GM10266 (cell line): ENCODE results near the gene C10orf90.

Experiments used
- DNase-seq: peaks from one replicate; pipeline ENCODE4 v3.0.0; 2012; ENCODE audit errors: extremely low spot score
- CTCF ChIP-seq: IDR thresholded peaks from 2 replicates; pipeline ENCODE4 v1.5.1; 2012; ENCODE audit warnings: mild to moderate bottlenecking, low read depth; ENCODE audit not compliant: control insufficient read depth, insufficient read depth; ENCODE audit errors: missing control alignments

The C10orf90 gene

DNA sequence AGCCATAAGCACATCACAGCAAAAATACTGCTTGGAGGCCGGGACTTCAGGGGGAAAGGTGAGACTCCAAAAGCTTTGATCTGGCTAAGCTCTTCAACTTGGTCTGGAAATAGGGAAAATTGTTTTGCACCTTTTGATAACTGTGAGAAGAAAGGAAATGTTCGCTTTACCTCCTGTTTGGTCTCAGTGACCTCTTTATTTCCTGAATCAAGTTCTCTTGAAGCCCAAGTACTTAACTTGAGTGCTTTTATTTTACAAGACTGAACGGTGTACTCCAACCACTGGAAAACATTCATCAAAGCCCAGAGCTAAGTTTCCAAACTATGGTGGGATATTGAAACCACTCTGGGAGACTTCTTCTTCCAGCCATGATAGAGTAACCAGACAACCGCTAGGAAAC, 5.3 kb downstream of the C10orf90 start:
- DNase-seq: no peak
- no peak for TF ChIP-seq CTCF

- TF ChIP-seq CTCF: no peak
- no peak for DNase-seq
Observed at GRCh38 chr10:126663880-126664279, 6.6 kb downstream of the C10orf90 start.

GRCh38 chr10:126663328-126663727, 7.2 kb downstream of the C10orf90 start:
- TF ChIP-seq CTCF: no peak
- DNase-seq: no peak

- no peak for DNase-seq
- no peak for TF ChIP-seq CTCF
Observed at GRCh38 chr10:126661841-126662515, 8.5 kb downstream of the C10orf90 start.

DNA sequence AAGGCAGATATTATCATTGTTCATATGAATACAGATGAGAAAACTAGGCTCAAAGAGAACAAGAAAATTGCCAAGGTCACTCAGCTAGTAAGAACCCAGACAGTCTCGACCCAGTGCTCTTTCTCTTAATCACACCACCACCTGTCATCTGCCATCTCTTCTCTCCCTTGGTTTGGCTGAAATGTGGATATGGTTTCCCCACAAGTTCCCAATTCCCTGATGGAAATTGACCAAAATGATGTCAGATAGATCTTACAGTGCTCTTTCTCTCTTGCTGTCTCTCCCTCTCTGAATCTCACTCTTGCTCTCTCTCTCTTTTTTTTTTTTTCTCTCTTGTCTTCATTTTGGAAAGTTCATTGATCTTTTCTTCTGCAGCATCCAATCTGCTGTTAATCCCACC, 9.1 kb downstream of the C10orf90 start:
- TF ChIP-seq CTCF: no peak
- no peak for DNase-seq

GRCh38 chr10:126659750-126660149, 10.7 kb downstream of the C10orf90 start:
- TF ChIP-seq CTCF: no peak

GRCh38 chr10:126658928-126659327, 11.6 kb downstream of the C10orf90 start:
- DNase-seq: no peak
- TF ChIP-seq CTCF: no peak

More at GRCh38 chr10:126659750-126660149, 10.7 kb downstream of the C10orf90 start:
- no peak for DNase-seq
